NCI-H748 treated with DMSO at 0.1 percent for 48 hours (cell line): ENCODE results near the gene TNFSF13B.

ENCODE experiments used
- DNase-seq: peaks from one replicate; lab custom pipeline; 2025; lab: John Stamatoyannopoulos, UW

Gene TNFSF13B

DNA sequence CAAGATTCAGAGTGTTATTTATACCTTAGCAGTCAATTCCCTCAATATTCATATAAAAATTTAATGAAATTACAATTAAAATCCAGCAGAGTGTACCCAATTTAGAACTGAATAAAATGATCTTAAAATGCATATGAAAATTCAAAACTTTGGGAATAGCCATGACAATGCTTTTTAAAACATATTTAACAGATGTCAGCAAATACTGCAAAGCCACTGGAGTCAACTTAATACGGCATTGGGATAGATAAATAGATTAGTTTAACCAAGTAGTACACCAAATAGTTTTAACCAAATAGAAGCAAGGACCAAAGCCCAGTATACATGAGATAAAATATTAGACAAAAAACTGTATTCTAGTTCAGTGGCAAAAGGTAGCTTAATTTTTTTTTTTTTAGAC is 79.8 kb downstream of the TNFSF13B start:
- DNase-seq: no peak

DNA sequence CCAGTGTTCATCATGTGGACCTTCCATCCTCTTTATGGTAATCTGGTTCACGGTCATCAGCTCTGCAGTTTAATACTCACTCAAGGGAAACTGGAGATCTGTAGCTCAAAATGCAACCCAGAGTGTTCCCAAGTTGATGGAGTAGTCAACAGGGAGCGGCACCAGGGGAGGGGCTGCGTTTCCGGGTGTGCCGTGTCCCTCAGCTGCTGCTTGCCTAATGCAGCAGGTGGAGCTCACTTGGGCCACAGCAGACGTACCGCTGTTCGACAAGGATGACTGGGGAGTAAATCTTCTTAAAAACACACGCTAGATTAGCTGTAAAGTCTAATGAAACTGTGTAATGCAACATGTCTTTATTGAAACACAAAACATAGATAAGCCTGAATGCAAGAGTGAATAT is 81.1 kb downstream of the TNFSF13B start:
- DNase-seq: no peak

DNA sequence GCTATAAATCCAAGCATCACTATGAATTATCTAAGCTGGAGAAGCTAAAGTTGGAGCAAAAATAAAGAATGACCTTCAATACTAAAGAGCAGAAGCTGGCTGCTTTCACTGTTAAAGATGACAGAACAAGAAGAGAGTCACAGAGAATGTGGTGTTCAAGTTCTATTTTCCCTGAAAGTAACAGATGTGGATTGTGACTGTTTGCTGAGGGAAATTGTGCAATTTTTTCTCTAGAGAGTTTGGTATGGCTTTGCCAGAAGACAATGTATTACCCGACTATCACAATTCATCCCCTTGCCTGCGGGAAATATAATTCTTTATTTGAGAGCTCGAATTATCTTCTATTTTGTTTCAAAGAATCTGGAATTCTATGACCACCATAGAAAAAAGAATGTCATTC is 83.1 kb downstream of the TNFSF13B start:
- DNase-seq: no peak

DNA sequence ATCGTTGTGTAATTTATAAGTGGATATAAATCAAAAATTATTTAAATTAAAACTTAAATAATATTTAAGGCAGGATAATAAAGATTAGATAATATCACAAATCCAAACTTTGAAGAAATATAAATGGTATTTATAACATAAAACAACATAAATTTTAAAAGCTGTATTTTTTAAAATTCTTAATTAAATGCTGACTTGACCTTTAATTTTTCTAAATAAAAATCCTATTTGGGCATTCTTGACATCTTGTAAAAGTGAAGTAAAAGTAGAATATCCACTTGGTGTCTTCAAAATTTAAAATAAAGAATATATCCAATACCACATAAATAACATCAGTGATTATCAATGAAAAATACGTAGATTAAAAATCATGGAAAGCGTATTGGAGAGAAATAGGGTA is 87.7 kb downstream of the TNFSF13B start:
- no peak for DNase-seq
